HepG2 (cell line): ENCODE measurements around the gene SCAMP3. TPM values are rescaled to one million over a fixed set of nuclear protein-coding genes. Genes with fewer than 3 reads are reported as not detected.

Experiments used
- ARNT2 ChIP-seq: sonication (generic); formaldehyde crosslinking; IDR thresholded peaks from 2 replicates; pipeline ENCODE4 v1.8.0; 2022; ENCODE audit warnings: mild to moderate bottlenecking, low read depth, missing genetic modification reagents, moderate library complexity
- FOXA3 ChIP-seq: IDR thresholded peaks from 2 replicates; pipeline ENCODE4 v1.6.1; 2016; ENCODE audit warnings: missing genetic modification reagents, missing compliant biosample characterization
- HOXD1 ChIP-seq: sonication (generic); formaldehyde crosslinking; IDR thresholded peaks from 2 replicates; pipeline ENCODE4 v1.5.0; 2020; ENCODE audit warnings: missing genetic modification reagents
- ISL2 ChIP-seq: sonication (generic); formaldehyde crosslinking; IDR thresholded peaks from 2 replicates; pipeline ENCODE4 v1.5.0; 2020; ENCODE audit warnings: missing genetic modification reagents
- KDM1A ChIP-seq: IDR thresholded peaks from 2 replicates; pipeline ENCODE4 v1.6.1; 2016; ENCODE audit warnings: missing compliant biosample characterization
- KLF12 ChIP-seq: sonication (generic); formaldehyde crosslinking; IDR thresholded peaks from 2 replicates; pipeline ENCODE4 v1.4.0; 2020; ENCODE audit warnings: missing genetic modification reagents, borderline replicate concordance
- MEIS2 ChIP-seq: sonication (generic); formaldehyde crosslinking; IDR thresholded peaks from 2 replicates; pipeline ENCODE4 v1.9.0; 2021; ENCODE audit warnings: mild to moderate bottlenecking, missing genetic modification reagents
- NR2F6 ChIP-seq, 2 experiments: IDR thresholded peaks; 2 replicates each; pipeline ENCODE4 v1.6.1; 2016; ENCODE audit warnings: antibody characterized with exemption in 1 of 2, mild to moderate bottlenecking in 1 of 2
- NR3C1 ChIP-seq: sonication (generic); formaldehyde crosslinking; IDR thresholded peaks from 2 replicates; pipeline ENCODE4 v1.4.0; 2020; ENCODE audit warnings: missing genetic modification reagents
- RAD21 ChIP-seq: fragments of 450-650 bp; formaldehyde crosslinking; IDR thresholded peaks from 2 replicates; pipeline ENCODE4 v1.5.0; 2020; ENCODE audit warnings: mild to moderate bottlenecking
- RAD51 ChIP-seq: fragments of 450-650 bp; IDR thresholded peaks from 2 replicates; pipeline ENCODE4 v1.6.1; 2016; ENCODE audit warnings: borderline replicate concordance
- SKI ChIP-seq: fragments of 450-650 bp; IDR thresholded peaks from one replicate; pipeline ENCODE4 v1.6.1; 2018; ENCODE audit warnings: mild to moderate bottlenecking; ENCODE audit not compliant: partially characterized antibody
- SMAD1 ChIP-seq: sonication (generic); formaldehyde crosslinking; IDR thresholded peaks from 2 replicates; pipeline ENCODE4 v1.4.0; 2020; ENCODE audit warnings: missing genetic modification reagents, low read depth, mild to moderate bottlenecking, borderline replicate concordance
- SOX6 ChIP-seq, 2 experiments: fragments of 450-650 bp in 1 of 2; sonication (generic) in 1 of 2; formaldehyde crosslinking in 1 of 2; IDR thresholded peaks; 2 replicates each; pipeline versions ENCODE4 v1.4.0 to v1.6.1; 2017 to 2020; ENCODE audit warnings: antibody characterized with exemption in 1 of 2, mild to moderate bottlenecking in 1 of 2, missing genetic modification reagents in 1 of 2
- SP5 ChIP-seq: IDR thresholded peaks from 2 replicates; pipeline ENCODE4 v1.6.1; 2016; ENCODE audit warnings: low read depth, borderline replicate concordance
- TBL1XR1 ChIP-seq: fragments of 150-350 bp; IDR thresholded peaks from 2 replicates; pipeline ENCODE4 v1.6.1; 2014; ENCODE audit warnings: borderline replicate concordance, low read length; ENCODE audit not compliant: partially characterized antibody
- WIZ ChIP-seq: sonication (generic); formaldehyde crosslinking; IDR thresholded peaks from 2 replicates; pipeline ENCODE4 v1.5.1; 2020; ENCODE audit warnings: mild to moderate bottlenecking, missing genetic modification reagents
- YEATS2 ChIP-seq: sonication (generic); formaldehyde crosslinking; IDR thresholded peaks from 2 replicates; pipeline ENCODE4 v1.4.0; 2020; ENCODE audit warnings: missing genetic modification reagents, borderline replicate concordance
- ZNF335 ChIP-seq: sonication (generic); formaldehyde crosslinking; IDR thresholded peaks from 2 replicates; pipeline ENCODE4 v1.4.0; 2020; ENCODE audit warnings: missing genetic modification reagents
- ZNF564 ChIP-seq: sonication (generic); formaldehyde crosslinking; IDR thresholded peaks from 2 replicates; pipeline ENCODE4 v1.8.1; 2023; ENCODE audit warnings: mild to moderate bottlenecking, missing genetic modification reagents
- polyA plus RNA-seq, 8 experiments: library from polyadenylated mRNA; depleted of rRNA in 3 of 8; stranded (reverse) in 7 of 8; unstranded in 1 of 8; fragments of >200 nt; fragmentation: Illumina TruSeq in 4 of 8; extraction: Trizol in 4 of 8; gene quantifications; 2 replicates each; pipeline versions ENCODE4 v1.2.1 to v1.2.3, GENCODE V29; 2011 to 2016; ENCODE audit warnings: low read depth in 4 of 8, missing spikeins in 1 of 8, mixed read lengths in 1 of 8; ENCODE audit not compliant: insufficient read depth in 1 of 8
- total RNA-seq, 5 experiments: library from RNA; depleted of rRNA; stranded (reverse); fragments of >200 nt; fragmentation: Illumina TruSeq; extraction: Trizol; gene quantifications; 2 replicates each; pipeline ENCODE4 v1.2.3, GENCODE V29; 2016; ENCODE audit warnings: low read depth in 1 of 5
- TF ChIP-seq, protein P1 (sequence below): sonication (generic); formaldehyde crosslinking; IDR thresholded peaks from 2 replicates; pipeline ENCODE4 v1.4.0; 2020; ENCODE audit warnings: missing genetic modification reagents
- TF ChIP-seq, protein P2 (sequence below): sonication (generic); formaldehyde crosslinking; IDR thresholded peaks from 2 replicates; pipeline ENCODE4 v1.4.0; 2020; ENCODE audit warnings: missing genetic modification reagents, borderline replicate concordance
- TF ChIP-seq, protein P3 (sequence below): sonication (generic); formaldehyde crosslinking; IDR thresholded peaks from 2 replicates; pipeline ENCODE4 v1.8.1; 2023; ENCODE audit warnings: mild to moderate bottlenecking, moderate library complexity, missing genetic modification reagents

The SCAMP3 gene
- total and polyA plus RNA-seq, 2 of the 13 experiments (the other 11 are each of a cell fraction or from before 2014, with no cell fraction given), result 46.8 to 83.3 TPM

DNA sequence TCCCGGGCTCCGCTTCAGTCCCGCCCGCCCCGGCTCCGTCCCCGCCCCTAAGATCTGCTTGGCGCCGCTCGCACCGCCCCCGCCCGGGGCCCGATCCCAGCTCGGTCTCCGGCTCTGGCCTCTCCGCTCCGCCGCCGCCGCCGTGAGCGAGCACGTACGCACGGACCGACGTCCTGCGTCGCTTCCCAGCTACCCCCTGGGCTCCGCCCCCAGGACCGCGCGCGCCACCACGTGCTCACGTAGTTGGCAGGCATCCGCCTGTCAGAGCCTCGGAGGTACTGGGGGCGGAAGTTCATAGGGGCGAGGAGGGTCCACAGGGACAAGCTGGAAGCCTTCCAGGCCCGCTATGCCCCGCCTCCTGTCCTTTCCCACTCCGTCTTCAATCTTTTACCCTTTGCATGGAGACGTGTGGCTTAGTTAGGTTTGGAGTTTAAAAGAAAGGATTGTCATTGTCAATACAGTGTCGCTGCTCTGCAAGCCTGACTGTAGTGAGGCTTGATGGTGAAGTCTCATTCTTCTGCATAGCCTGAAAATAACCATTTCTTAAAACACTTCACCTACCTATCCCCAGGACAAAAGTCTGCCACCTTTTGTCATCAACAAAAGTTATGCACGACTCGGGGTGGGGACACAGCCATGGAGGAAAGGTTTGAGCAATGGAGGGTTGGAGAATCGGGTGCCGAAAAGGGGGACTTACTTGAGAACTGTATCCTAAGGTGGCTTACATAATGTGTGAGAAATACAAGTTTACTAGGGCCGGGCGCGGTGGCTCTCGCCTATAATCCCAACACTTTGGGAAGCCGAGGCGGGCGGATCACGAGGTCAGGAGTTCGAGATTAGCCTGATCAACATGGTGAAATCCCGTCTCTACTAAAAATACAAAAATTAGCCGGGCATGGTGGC is 11.4 kb upstream of the SCAMP3 start, which contains the start of gene CLK2 (continued):
- TF ChIP-seq, protein P1, sequence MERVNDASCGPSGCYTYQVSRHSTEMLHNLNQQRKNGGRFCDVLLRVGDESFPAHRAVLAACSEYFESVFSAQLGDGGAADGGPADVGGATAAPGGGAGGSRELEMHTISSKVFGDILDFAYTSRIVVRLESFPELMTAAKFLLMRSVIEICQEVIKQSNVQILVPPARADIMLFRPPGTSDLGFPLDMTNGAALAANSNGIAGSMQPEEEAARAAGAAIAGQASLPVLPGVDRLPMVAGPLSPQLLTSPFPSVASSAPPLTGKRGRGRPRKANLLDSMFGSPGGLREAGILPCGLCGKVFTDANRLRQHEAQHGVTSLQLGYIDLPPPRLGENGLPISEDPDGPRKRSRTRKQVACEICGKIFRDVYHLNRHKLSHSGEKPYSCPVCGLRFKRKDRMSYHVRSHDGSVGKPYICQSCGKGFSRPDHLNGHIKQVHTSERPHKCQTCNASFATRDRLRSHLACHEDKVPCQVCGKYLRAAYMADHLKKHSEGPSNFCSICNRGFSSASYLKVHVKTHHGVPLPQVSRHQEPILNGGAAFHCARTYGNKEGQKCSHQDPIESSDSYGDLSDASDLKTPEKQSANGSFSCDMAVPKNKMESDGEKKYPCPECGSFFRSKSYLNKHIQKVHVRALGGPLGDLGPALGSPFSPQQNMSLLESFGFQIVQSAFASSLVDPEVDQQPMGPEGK (CRISPR knock-in tag), result peak; percentile 59; the same call in 1 of the 2 replicates
- peak; percentile 96 for TF ChIP-seq YEATS2 (CRISPR knock-in tag)
- TF ChIP-seq ARNT2 (CRISPR knock-in tag), result peak; percentile 63; the same call in 1 of the 2 replicates
- no peak for TF ChIP-seq KLF12
- peak; percentile 91 for TF ChIP-seq SP5 (CRISPR knock-in tag)
- TF ChIP-seq HOXD1 (CRISPR knock-in tag), result peak; percentile 33; the same call in 1 of the 2 replicates
- TF ChIP-seq RAD21, result no peak
- peak; percentile 57 for TF ChIP-seq SKI
- TF ChIP-seq, protein P2, sequence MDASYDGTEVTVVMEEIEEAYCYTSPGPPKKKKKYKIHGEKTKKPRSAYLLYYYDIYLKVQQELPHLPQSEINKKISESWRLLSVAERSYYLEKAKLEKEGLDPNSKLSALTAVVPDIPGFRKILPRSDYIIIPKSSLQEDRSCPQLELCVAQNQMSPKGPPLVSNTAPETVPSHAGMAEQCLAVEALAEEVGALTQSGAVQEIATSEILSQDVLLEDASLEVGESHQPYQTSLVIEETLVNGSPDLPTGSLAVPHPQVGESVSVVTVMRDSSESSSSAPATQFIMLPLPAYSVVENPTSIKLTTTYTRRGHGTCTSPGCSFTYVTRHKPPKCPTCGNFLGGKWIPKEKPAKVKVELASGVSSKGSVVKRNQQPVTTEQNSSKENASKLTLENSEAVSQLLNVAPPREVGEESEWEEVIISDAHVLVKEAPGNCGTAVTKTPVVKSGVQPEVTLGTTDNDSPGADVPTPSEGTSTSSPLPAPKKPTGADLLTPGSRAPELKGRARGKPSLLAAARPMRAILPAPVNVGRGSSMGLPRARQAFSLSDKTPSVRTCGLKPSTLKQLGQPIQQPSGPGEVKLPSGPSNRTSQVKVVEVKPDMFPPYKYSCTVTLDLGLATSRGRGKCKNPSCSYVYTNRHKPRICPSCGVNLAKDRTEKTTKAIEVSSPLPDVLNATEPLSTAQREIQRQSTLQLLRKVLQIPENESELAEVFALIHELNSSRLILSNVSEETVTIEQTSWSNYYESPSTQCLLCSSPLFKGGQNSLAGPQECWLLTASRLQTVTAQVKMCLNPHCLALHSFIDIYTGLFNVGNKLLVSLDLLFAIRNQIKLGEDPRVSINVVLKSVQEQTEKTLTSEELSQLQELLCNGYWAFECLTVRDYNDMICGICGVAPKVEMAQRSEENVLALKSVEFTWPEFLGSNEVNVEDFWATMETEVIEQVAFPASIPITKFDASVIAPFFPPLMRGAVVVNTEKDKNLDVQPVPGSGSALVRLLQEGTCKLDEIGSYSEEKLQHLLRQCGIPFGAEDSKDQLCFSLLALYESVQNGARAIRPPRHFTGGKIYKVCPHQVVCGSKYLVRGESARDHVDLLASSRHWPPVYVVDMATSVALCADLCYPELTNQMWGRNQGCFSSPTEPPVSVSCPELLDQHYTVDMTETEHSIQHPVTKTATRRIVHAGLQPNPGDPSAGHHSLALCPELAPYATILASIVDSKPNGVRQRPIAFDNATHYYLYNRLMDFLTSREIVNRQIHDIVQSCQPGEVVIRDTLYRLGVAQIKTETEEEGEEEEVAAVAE (CRISPR knock-in tag), result peak; percentile 94
- no peak for TF ChIP-seq NR3C1
- TF ChIP-seq ISL2 (CRISPR knock-in tag), result peak; percentile 3
- no peak for TF ChIP-seq NR2F6 (IDR thresholded peaks at IDR 0.05)
- peak; percentile 17; the same call in 1 of the 2 replicates for TF ChIP-seq NR2F6 (CRISPR knock-in tag; IDR thresholded peaks at IDR 0.05)
- peak; percentile 69; the same call in 1 of the 2 replicates for TF ChIP-seq SMAD1 (CRISPR knock-in tag)
- TF ChIP-seq TBL1XR1, result no peak
- no peak for TF ChIP-seq ZNF564 (CRISPR knock-in tag)
- TF ChIP-seq WIZ (CRISPR knock-in tag), result no peak
- no peak for TF ChIP-seq KDM1A (CRISPR knock-in tag)
- TF ChIP-seq FOXA3 (CRISPR knock-in tag), result peak; percentile 52; the same call in 1 of the 2 replicates
- TF ChIP-seq, protein P3, sequence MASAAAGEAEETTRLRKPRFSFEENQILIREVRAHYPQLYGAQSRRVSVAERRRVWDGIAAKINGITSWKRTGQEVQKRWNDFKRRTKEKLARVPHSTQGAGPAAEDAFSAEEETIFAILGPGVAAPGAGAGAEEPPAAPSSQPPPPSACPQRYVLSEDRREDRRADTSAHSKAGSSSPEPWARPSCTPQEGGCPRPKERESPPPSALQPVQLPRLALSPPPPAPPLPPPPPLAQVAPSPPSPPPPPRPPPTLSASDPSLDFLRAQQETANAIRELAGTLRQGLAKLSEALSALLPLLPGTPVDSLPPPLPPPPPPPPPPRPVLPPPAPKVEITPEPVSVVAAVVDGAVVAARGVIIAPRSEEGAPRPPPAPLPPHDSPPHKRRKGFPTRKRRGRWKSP, result no peak; the same call in 1 of the 2 replicates
- no peak for TF ChIP-seq ZNF335 (CRISPR knock-in tag)
- peak; percentile 61 for TF ChIP-seq RAD51
- TF ChIP-seq MEIS2 (CRISPR knock-in tag), result peak; percentile 78; the same call in 1 of the 2 replicates
- no peak for TF ChIP-seq SOX6 (IDR thresholded peaks at IDR 0.05)
- peak; percentile 54 for TF ChIP-seq SOX6 (CRISPR knock-in tag; IDR thresholded peaks at IDR 0.05)
